T1000 (cell line): ENCODE measurements around the gene SEMA3F.

Experiments
- DNase-seq: peaks from one replicate; lab custom pipeline; 2025; ENCODE audit warnings: mixed read lengths; lab: John Stamatoyannopoulos, UW

SEMA3F gene

GRCh38 chr3:50132421-50133282 lies 22.5 kb upstream of the SEMA3F start:
- no peak for DNase-seq

DNA sequence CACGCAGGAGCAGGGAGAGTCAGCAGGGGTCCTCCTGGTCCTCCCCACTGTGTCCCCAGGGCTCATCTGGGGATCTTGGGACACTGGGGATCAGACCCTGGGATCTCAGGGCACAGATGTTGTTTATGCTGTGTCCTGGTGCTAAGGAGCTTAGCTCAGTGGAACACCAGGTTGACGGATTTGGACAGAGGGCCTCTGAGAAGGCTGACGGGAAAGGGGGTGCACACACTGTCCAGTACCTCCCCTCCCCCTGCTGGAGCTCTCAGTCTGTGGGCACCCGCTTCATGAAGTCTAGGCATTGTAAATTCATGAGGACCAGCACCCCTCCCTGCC lies 21.9 kb upstream of the SEMA3F start:
- DNase-seq, result no peak

DNA sequence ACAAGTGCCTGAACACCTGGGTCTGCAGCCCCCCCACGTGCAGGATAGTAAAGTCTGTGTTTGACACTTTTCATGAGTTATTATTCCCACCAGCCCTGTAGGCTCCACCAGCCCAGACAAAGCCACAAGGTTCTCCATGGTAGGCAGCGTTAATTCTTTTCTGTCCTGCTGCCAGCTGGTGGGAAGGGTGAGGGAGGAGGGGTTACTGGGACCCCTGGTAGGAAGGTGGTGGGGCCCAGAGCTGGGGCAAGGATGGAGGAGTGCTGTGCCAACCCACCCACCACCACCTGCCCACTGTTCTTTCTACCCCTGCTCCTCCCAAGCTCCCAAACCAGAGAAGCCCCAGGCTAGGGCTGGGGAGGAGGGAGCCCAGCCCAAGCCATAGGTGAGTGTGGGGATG lies 20.8 kb upstream of the SEMA3F start:
- no peak for DNase-seq

- no peak for DNase-seq
These were observed 19.2 kb upstream of the SEMA3F start for GRCh38 chr3:50135964-50136363.

- no peak for DNase-seq
These were observed 18.3 kb upstream of the SEMA3F start for GRCh38 chr3:50136714-50137405.

DNA sequence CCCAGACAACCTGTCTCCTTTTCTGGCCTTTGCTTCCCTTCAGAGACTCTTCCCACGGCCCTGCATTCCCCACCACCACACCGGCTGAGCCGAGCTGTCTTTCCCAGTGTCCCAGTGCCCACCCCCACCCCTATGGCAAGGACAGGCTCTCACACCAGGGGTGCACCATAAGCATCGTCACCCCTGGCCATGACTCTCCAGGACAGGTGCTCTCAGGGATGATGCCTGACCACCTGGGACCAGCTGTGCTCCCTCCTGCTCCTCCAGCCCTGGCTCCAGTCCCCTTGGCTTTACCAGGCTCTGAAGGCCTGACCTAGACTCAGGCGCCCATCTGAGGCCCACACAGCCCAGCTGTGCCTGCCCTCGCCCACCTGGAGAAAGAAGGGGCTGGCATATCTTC lies 17.6 kb upstream of the SEMA3F start:
- no peak for DNase-seq

DNA sequence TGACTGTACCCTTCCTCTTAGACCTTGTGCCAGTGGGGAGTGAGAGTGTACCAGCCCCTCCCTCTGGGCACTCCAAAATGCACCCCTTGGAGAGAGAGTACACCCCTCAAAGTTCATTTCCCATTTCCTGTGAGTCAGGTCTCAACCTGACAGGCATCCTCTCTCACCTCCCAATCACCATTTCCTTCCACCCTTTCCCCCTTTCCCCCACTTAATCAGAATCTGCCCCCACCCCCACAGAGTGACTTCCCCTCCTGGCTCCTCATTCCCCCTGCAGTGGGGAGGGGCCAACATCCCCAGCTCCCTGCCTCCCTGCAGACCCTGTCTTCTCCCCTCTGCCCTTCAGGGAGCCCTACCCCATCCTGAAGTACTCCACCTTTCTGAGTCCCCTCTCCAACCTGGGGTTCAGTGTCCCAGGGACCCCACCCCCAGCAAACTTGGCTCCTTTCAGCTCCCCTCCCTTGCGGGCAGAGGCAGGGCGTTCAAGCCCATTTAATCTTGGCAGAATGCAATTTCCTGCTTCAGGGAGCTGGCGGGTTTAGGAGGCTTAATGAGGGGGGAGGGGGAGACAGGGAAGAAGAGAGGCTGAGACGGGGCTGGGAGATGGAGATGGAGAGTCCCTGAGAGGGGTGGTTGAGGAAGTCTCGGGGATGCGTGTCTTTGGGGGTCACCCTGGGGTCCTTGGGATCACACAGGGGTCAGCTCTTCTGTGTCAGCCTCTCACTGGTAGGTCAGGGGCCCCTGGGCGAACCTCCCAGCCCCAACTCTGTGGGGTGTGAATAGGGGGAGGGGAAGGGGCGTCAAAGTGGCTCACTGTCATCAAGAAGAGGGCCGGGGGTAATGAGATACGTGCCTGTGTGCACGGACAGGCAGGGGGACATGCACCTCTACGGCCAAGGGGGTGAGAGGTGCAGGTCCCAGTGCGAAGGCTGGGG lies 16.6 kb upstream of the SEMA3F start:
- no peak for DNase-seq

GRCh38 chr3:50139308-50139707 lies 15.8 kb upstream of the SEMA3F start:
- DNase-seq, result no peak

DNA sequence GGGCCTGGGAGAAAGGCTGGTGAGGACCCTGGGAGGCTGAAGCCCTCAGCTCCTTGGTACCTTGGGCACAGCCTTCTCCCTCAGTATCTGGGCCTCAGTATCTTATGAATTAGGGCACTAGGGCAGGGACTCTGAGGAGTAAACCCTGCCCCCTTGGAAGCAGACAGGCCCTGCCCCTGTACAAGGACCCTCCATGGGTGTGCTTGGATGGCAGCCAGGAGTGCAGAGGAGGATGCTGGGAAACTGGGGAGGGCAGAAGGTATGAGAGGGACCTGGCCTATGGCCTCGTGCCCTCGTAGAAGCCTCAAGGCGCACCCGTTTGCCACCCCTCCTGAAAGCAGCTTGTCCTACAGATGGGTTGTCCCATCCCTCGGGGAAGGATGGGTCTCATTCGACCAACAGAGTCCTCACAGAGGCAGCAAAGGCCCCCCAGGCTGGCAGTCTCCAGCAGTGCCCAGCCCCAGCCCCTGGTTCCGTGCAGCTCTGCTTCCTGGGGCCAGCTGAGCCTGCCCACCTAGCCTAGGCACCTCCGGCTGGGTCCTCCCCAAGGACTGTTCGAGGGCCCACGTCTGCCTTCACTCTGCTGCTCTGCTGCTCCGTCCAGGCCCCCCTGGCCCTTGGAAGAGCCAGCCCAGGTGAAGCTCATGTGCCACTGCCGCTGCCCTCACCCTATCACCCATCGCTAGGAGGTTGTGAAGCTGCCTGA lies 15.3 kb upstream of the SEMA3F start:
- DNase-seq, result no peak

- no peak for DNase-seq
These were observed 14.1 kb upstream of the SEMA3F start for GRCh38 chr3:50140990-50141389.

GRCh38 chr3:50146316-50146901 lies 8.7 kb upstream of the SEMA3F start:
- DNase-seq, result no peak

DNA sequence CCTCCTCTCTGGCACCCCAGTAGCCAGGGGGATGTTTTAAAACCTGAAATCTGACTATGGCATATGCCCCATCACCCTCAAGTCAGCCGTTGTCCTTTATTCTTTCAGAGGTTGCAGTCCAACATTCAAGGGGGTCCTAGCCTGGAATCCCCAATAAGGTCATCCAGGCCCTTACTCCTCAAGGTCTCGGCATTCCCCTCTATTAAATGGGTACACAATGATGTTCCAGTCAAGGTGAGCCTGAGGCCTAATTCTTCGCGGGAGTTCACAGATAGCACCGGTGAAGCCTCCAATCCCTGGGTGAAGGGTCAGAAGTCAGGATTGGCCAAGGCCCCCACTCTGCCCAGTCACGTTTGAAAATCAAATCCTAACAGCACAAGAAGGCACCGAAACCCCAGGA lies 8.1 kb upstream of the SEMA3F start:
- no peak for DNase-seq

- DNase-seq, result no peak
These were observed 7.7 kb upstream of the SEMA3F start for GRCh38 chr3:50147447-50147846.

DNA sequence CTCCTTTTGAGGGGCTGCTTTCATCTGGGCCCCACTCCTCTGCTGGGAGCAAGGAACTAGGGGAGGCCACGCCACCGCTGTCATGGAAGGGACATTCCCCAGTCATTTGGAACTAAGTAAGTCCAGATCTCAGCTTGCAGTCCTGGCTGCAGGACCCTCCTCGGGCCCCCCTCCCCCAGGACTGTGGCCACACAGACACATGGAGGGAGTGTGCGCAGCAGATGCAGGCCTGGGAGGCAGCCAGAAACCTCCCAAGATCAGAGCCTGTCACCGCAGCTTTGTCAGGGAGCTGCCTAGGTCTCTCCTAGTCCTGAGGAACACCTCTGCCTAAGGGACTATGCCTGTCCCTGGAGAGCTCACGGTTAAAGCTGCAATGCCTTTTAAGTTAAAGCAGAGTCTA lies 7.3 kb upstream of the SEMA3F start:
- no peak for DNase-seq

GRCh38 chr3:50150404-50150750 lies 4.7 kb upstream of the SEMA3F start:
- DNase-seq, result no peak

DNA sequence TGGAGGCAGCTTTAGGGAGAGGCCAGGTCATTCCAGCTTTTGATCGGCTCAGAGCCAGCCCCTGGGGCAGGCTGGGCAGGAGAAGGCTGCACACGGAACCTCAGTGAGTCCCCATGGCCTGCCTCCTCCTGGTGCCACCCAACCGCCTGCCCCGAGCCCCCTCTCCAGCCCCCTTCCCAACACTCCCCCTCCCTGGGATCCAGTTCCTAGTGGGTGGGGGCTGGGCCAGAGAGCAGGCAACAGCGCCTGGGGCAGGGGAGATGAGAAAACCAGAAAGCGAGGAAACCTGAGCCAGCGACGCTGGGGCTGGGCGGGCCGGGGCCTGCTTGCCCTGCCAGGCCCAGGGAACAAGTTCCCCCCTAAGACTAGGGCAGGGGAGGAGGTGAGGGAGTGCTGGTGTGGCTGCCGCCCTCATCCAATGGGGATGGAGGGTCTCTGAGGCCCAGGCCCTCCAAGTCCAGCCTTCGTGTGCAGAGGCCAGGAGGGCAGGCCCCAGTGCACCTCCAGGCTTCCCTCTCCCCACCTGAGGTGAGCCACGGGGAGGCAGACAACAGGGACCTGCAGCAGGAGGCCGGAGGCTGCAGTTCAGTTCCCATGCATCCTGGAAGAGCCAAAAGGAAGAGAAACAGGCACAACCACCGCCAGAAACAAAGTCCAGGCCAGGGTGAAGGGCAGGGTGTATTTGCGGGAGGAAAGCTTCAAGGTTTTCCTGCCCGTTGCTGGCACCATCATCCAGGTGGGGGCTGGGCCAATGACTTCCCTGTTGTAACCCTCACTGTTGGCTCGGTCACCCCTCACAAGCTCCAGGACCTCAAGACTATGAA lies 4.0 kb upstream of the SEMA3F start:
- DNase-seq, result no peak

DNA sequence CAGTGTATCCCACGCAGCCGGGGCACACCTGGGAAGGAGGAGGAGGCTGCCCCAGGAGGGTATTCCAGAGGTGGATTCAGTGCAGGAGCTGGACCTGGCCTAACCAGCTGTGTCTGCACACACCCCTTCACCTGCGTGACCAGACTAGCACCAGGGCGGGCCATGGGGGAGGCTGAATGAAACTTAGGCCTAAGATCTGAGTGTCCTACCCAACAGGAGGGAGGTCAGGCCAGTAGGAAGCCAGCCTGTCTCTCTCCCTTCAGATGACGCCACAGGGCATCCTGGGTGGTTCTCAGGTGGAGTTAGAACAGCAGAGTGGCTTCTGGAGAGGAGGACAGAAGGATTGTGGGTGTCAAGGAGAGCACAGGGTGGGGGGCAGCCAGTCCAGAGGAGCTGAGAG lies 3.4 kb upstream of the SEMA3F start:
- DNase-seq, result no peak

GRCh38 chr3:50153782-50154475 lies 1.2 kb upstream of the SEMA3F start:
- no peak for DNase-seq

DNA sequence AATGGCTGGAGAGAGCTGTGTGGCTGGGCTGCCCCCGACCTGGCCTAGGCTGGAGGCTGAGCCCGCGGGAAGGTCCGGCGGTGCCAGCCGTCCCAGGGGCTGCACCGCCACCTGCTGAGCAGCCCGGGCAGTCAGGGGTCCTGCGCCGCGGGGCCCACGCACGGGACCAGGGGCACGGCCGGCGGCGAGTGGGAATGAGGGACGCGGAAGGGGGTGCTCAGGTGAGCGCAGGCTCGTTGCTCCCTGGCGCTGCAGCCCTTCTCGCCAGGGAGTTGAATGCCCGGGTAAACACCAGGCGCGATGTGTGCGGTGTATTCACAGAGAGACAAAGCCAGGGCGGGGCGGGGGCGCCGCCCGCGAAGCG lies 666 bp upstream of the SEMA3F start:
- DNase-seq, result no peak

GRCh38 chr3:50155491-50155878 lies 361 bp downstream of the SEMA3F start:
- no peak for DNase-seq
